DMS79 (cell line): Measurements from ENCODE around the gene RABGEF1.
A peak's percentile ranks its signal among the peaks of the same experiment; 100 is the strongest.
"Not testable (repeated sequence)": the region's sequence is repeated elsewhere in the genome, so short reads cannot be mapped to it uniquely, and the experiment has no call there.

ENCODE experiments used
- DNase-seq: peaks from one replicate; lab custom pipeline; 2025; lab: John Stamatoyannopoulos, UW

RABGEF1 gene

GRCh38 chr7:66815186-66815875, 74.8 kb downstream of the RABGEF1 start:
- not testable (repeated sequence) for DNase-seq

GRCh38 chr7:66815951-66816350, 75.4 kb downstream of the RABGEF1 start:
- no peak for DNase-seq

- DNase-seq = not testable (repeated sequence)
These were observed 76.1 kb downstream of the RABGEF1 start for GRCh38 chr7:66816658-66817057.

DNA sequence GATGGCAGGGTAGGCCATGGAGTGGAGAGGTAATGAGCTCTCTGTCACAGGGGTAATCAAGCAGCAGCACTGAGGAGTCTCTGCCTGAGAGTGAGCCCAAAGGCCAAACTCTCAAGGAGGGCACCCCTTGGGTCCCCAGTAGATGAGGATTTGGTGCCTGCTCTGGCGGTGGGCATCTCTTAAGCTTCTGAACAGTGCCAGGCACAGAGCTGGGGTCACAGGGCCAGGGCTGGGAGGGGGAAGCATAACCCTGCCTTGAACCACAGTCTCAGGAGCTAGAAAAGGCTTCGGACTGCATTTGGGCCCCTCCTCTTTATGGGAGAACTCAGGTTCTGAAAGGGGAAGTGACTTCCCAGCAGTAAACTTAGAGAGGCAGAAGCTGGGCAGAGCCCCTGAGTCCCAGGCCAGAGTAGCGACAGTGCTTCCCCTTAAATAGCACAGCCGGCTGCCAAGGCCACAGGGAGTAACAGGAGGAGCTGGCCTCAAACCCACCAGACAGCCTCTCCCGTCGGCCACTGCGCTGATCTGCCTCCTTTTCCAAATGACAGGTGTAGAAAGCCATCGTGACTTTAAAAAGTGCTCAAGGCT, 76.8 kb downstream of the RABGEF1 start:
- DNase-seq = not testable (repeated sequence)

GRCh38 chr7:66817956-66818355, 77.4 kb downstream of the RABGEF1 start:
- not testable (repeated sequence) for DNase-seq

DNA sequence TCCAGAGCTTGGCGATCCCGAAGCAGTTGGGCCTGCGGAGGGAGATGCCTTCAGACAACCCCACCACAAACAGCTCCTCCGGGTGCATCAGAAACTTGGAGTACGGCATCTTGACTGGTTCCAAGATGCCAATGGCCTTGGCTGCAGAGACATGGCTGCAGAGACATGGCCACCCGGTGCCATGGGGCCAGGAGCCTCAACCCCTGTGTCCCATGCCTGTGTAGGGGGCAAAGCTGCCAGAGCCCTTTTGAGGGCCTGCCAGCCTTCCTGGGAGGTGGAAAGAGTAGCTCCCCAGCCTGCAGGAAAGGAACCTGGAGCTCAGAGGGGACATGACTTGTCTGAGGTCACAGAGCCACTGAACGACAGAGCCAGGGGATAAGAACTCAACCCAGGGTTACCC, 83.5 kb downstream of the RABGEF1 start:
- DNase-seq = no peak

GRCh38 chr7:66825538-66825937, 85.0 kb downstream of the RABGEF1 start:
- DNase-seq = not testable (repeated sequence)

- DNase-seq = no peak
These were observed 86.1 kb downstream of the RABGEF1 start for GRCh38 chr7:66826649-66827048.

- DNase-seq = not testable (repeated sequence)
These were observed 90.4 kb downstream of the RABGEF1 start for GRCh38 chr7:66830976-66831375.

DNA sequence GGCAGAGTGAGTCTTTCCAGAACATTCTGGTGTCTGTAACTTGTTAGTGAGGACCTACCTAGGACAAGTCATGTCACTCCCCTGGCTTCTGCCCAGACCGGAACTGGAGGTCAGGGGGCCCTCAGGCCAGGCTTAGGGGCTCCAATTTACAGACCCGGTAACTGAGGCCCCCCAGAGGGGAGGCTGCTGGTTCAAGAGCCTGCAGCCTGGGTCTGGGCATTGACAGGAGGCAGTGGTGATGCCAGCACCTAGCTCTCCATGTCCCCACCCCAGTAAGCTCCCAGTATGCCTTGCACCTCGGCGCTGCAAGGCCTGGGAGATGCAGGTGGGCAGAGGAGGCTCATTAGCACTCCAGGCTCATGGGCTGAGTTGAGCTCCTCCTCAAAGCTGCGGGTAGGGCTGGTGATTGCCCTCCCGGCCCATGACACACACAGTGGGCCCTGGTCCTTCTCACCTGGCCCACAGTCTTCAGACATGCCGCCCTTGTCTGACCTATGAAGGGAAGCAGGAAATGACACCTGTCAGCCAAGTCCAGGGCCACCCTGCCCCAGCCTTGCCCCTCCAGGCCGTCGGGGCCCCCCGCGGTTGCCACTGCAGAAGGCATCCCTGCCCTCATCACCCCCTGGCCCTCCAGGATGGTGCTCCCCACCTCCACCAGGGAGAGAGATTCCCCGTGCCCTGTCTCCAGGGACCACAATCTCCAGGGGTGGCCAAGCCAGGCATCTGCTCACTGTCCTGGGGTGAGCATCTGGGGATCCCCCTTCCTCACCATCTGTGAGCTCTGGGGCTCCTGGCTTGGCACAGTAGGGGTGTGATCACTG, 92.2 kb downstream of the RABGEF1 start:
- DNase-seq = no peak

DNA sequence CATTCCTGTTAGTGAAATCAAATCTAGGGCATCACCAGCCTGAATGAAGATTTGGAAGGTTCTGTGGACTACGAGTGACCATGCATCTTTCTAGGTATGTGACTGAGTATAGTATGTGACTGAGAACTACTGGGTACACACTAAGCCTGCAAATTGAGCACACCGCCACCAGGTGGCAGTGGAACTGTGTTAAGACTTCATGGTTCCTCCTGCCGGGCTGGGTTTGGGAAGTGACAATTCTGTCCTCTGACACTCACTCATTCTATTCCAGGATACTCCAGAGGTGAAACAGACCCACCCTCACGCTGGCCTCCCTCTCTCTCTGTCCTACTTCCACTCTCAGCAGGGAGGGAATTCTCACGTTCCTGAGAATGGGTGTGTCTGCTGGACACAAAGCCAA, 96.5 kb downstream of the RABGEF1 start:
- no peak for DNase-seq

GRCh38 chr7:66837661-66838060, 97.1 kb downstream of the RABGEF1 start:
- DNase-seq = no peak

DNA sequence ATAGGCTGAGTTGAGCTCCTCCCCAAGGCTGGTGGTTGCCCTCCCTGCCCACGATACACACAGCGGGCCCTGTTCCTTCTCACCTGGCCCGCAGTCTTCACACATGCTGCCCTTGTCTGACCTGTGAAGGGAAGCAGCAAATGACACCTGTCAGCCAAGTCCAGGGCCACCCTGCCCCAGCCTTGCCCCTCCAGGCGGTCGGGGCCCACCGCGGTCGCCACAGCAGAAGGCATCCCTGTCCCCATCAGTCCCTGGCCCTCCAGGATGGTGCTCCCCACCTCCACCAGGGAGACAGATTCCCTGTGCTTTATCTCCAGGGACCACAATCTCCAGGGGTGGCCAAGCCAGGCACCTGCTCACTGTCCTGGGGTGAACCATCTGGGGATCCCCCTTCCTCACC, 99.3 kb downstream of the RABGEF1 start:
- DNase-seq = no peak

GRCh38 chr7:66840316-66840715, 99.8 kb downstream of the RABGEF1 start:
- no peak for DNase-seq

- DNase-seq = no peak
These were observed 101.4 kb downstream of the RABGEF1 start for GRCh38 chr7:66841898-66842297.

- not testable (repeated sequence) for DNase-seq
These were observed 103.0 kb downstream of the RABGEF1 start for GRCh38 chr7:66843492-66843891.

DNA sequence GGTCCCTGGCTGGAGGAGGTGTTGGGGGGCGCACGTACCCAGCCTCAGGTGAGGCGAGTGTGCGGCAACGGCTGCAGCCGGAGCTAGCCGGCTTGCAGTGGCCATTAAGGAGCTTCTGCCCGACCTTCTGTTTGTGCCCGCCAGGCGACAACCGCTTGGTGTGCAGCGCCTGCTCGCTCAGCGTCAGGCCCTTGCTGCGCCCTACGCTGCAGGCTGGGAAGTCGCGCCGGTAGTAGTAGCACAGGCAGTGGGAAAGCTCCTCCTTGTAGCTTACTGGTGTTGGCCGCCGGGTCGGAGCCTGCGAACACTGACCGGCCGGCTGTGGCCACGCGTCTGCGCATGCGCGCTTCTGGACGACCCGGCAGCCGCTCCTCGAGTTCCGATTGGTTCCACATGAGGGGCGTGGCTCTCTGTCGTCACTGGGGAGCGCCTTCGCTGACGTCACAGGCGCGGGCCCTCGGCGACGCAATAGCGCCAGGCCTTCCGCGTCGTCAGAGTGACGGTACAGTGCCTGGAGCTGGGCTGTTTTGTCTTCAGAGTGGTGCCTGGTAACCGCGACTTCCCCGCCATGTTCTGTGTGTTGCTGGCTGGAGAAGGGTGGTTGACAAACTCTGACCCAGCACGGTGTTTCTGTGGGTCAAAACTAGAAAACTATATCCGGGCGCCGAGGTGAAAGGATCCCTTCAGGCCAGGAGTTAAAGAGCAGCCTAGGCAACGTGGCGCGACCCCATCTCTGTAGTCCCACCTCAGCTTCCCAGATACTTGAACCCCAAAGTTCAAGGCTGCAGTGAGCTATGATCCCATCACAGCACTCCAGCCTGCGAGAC, 104.2 kb downstream of the RABGEF1 start:
- peak; percentile 92 for DNase-seq

- DNase-seq = no peak
These were observed 105.0 kb downstream of the RABGEF1 start for GRCh38 chr7:66845379-66846095.

DNA sequence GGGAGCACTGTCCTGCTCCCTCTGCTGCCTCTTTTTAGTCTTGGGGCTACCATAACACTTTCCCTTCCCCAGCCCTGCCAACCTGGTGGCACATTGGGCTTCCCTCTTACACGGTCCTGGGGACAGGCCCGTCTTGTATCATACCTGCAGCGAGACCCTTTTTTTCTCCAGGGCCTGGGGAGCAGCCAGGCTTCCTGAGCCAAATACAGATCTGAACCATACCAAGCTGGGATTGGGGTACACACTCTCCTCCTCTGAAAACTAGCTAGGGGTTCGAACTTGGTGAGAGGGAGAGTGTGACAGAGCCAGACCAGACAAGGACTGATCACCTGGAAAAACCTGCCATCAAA, 105.5 kb downstream of the RABGEF1 start:
- DNase-seq = not testable (repeated sequence)

DNA sequence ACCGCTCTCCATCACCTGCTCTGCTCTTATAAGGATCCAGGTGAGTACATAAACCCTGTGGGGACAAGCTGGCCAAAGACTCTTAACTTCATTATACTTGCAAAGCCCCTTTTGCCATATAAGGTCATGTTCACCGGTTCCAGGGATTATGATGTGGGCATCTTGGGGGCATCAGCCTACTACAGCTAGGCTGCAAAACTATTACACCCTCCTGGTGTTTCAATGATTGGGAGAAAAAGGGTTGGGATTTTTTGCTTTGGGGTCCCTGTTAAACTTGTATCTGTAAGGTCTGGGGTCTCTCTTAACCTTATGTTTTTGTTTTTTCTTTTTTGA, 107.0 kb downstream of the RABGEF1 start:
- DNase-seq = not testable (repeated sequence)
